ENCODE results near the gene GPR3. TPM values are rescaled to one million over a fixed set of nuclear protein-coding genes. Genes with fewer than 3 reads are reported as not detected.

Gene GPR3
- total RNA-seq, 1 donor from 2014 or later: not detected

GRCh38 chr1:27361044-27361402 lies 31.4 kb upstream of the GPR3 start:
- peaks cover 68% of the 10 kb centered on the region for H3K36me3 ChIP-seq (ENCODE audit: control insufficient read depth, insufficient read depth, low read length)
- no peak overlapping the region for H3K4me3 ChIP-seq (ENCODE audit: low read depth, low read length)
- no peaks in the 10 kb centered on the region for H3K27me3 ChIP-seq (ENCODE audit: control insufficient read depth, insufficient read depth, low read length)
- no peak for TF ChIP-seq CTCF (IDR thresholded peaks at IDR 0.05; ENCODE audit: insufficient read depth, low read length, severe bottlenecking)
- DNase-seq (ENCODE audit: low read depth): no peak
- FAIRE-seq: no peak

GRCh38 chr1:27361553-27361952 lies 30.9 kb upstream of the GPR3 start:
- Histone ChIP-seq H3K4me3 (ENCODE audit: low read depth, low read length) (no peak overlapping the region), H3K27me3 (ENCODE audit: control insufficient read depth, insufficient read depth, low read length) (no peaks in the 10 kb centered on the region), H3K36me3 (ENCODE audit: control insufficient read depth, insufficient read depth, low read length) (peaks cover 65% of the 10 kb centered on the region)
- no peak for TF ChIP-seq CTCF (IDR thresholded peaks at IDR 0.05; ENCODE audit: insufficient read depth, low read length, severe bottlenecking)
- FAIRE-seq: no peak
- no peak for DNase-seq (ENCODE audit: low read depth)

- no peak for FAIRE-seq
- H3K36me3 ChIP-seq (ENCODE audit: control insufficient read depth, insufficient read depth, low read length): peaks cover 47% of the 10 kb centered on the region
Observed at GRCh38 chr1:27363766-27364695, 28.4 kb upstream of the GPR3 start.

GRCh38 chr1:27364696-27365371 lies 27.6 kb upstream of the GPR3 start:
- Histone ChIP-seq H3K36me3 (ENCODE audit: control insufficient read depth, insufficient read depth, low read length) (peaks cover 41% of the 10 kb centered on the region), H3K27me3 (ENCODE audit: control insufficient read depth, insufficient read depth, low read length) (no peaks in the 10 kb centered on the region), H3K4me3 (ENCODE audit: low read depth, low read length) (peak overlapping the region; percentile 75)
- FAIRE-seq (no peak), DNase-seq (ENCODE audit: low read depth) (no peak)
- TF ChIP-seq CTCF (IDR thresholded peaks at IDR 0.05; ENCODE audit: insufficient read depth, low read length, severe bottlenecking): no peak

More at GRCh38 chr1:27363766-27364695, 28.4 kb upstream of the GPR3 start:
- no peak for TF ChIP-seq CTCF (IDR thresholded peaks at IDR 0.05; ENCODE audit: insufficient read depth, low read length, severe bottlenecking)
- DNase-seq (ENCODE audit: low read depth): no peak
- H3K27me3 ChIP-seq (ENCODE audit: control insufficient read depth, insufficient read depth, low read length): no peaks in the 10 kb centered on the region
- no peak overlapping the region for H3K4me3 ChIP-seq (ENCODE audit: low read depth, low read length)

- H3K4me3 ChIP-seq (ENCODE audit: low read depth, low read length): peak overlapping the region; percentile 75
- no peak for TF ChIP-seq CTCF (IDR thresholded peaks at IDR 0.05; ENCODE audit: insufficient read depth, low read length, severe bottlenecking)
- peaks cover 37% of the 10 kb centered on the region for H3K36me3 ChIP-seq (ENCODE audit: control insufficient read depth, insufficient read depth, low read length)
- FAIRE-seq (no peak), DNase-seq (ENCODE audit: low read depth) (peak; percentile 75)
- no peaks in the 10 kb centered on the region for H3K27me3 ChIP-seq (ENCODE audit: control insufficient read depth, insufficient read depth, low read length)
Observed at GRCh38 chr1:27365372-27366112, 26.9 kb upstream of the GPR3 start.
